ENCODE results near the gene KRAS. TPM values are rescaled to one million over a fixed set of nuclear protein-coding genes. Genes with fewer than 3 reads are reported as not detected.
A peak's percentile ranks its signal among the peaks of the same experiment; 100 is the strongest.

KRAS gene
- total and polyA plus RNA-seq, 5 donors from 2014 or later = 24.0 to 46.7 (median 33.4) TPM

- no peak overlapping the region for H3K4me3 ChIP-seq (ENCODE audit: low read depth, low read length)
- no peak overlapping the region for H3K27ac ChIP-seq (ENCODE audit: insufficient read depth, low read length, poor library complexity, severe bottlenecking)
- Mint-ChIP-seq H3K4me1 (peaks cover 21 to 51% (median 40%) of the 10 kb centered on the region in 4 donors), H3K4me3 (peak overlapping the region in 2 of 4 donors; percentile 54 to 69), H3K36me3 (peaks cover 18% of the 10 kb centered on the region), H3K27me3 (peaks cover 4% of the 10 kb centered on the region), H3K27ac (no peak overlapping the region), H3K9me3 (no peaks in the 10 kb centered on the region)
- H3K4me1 ChIP-seq (ENCODE audit: control insufficient read depth, insufficient read depth, low read length, poor library complexity, severe bottlenecking) = peaks cover 25% of the 10 kb centered on the region
- no peak for ATAC-seq (ENCODE audit: low read depth in 2 of 2)
- no peak for DNase-seq
- peaks cover 3% of the 10 kb centered on the region for H3K36me3 ChIP-seq (ENCODE audit: control insufficient read depth, insufficient read depth, low read length)
- H3K9me3 ChIP-seq (ENCODE audit: control insufficient read depth in 2 of 2, low read length in 2 of 2) = no peaks in the 10 kb centered on the region
- peaks cover 2% of the 10 kb centered on the region for H3K27me3 ChIP-seq (ENCODE audit: control insufficient read depth, insufficient read depth, low read length)
Observed at GRCh38 chr12:25248137-25248536, 2.6 kb downstream of the KRAS start.

- H3K27me3 ChIP-seq (ENCODE audit: control insufficient read depth, insufficient read depth, low read length) = no peaks in the 10 kb centered on the region
- DNase-seq (no peak), ATAC-seq (ENCODE audit: low read depth in 2 of 2) (no peak)
- no peak overlapping the region for H3K27ac ChIP-seq (ENCODE audit: insufficient read depth, low read length, poor library complexity, severe bottlenecking)
- H3K9me3 Mint-ChIP-seq = no peaks in the 10 kb centered on the region
- peaks cover 3% of the 10 kb centered on the region for H3K36me3 ChIP-seq (ENCODE audit: control insufficient read depth, insufficient read depth, low read length)
- H3K9me3 ChIP-seq (ENCODE audit: control insufficient read depth in 2 of 2, low read length in 2 of 2) = no peaks in the 10 kb centered on the region
- H3K4me1 ChIP-seq (ENCODE audit: control insufficient read depth, insufficient read depth, low read length, poor library complexity, severe bottlenecking) = peaks cover 21% of the 10 kb centered on the region
- H3K27me3 Mint-ChIP-seq = no peaks in the 10 kb centered on the region
- peak overlapping the region in 2 of 4 donors; percentile 71 to 74 for H3K4me3 Mint-ChIP-seq
- H3K27ac Mint-ChIP-seq = no peak overlapping the region
- H3K4me1 Mint-ChIP-seq = peaks cover 27 to 49% (median 38%) of the 10 kb centered on the region in 4 donors
- H3K36me3 Mint-ChIP-seq = peaks cover 22% of the 10 kb centered on the region
- no peak overlapping the region for H3K4me3 ChIP-seq (ENCODE audit: low read depth, low read length)
Observed at GRCh38 chr12:25245491-25245890, 5.2 kb downstream of the KRAS start.

GRCh38 chr12:25243680-25243990 lies 7.1 kb downstream of the KRAS start:
- peaks cover 31% of the 10 kb centered on the region for H3K36me3 Mint-ChIP-seq
- H3K9me3 Mint-ChIP-seq = no peaks in the 10 kb centered on the region
- H3K27me3 Mint-ChIP-seq = no peaks in the 10 kb centered on the region
- H3K27me3 ChIP-seq (ENCODE audit: control insufficient read depth, insufficient read depth, low read length) = no peaks in the 10 kb centered on the region
- H3K27ac ChIP-seq (ENCODE audit: insufficient read depth, low read length, poor library complexity, severe bottlenecking) = no peak overlapping the region
- peaks cover 22 to 39% (median 31%) of the 10 kb centered on the region in 4 donors for H3K4me1 Mint-ChIP-seq
- H3K36me3 ChIP-seq (ENCODE audit: control insufficient read depth, insufficient read depth, low read length) = peaks cover 7% of the 10 kb centered on the region
- no peak for DNase-seq
- peak overlapping the region in 1 of 3 donors; percentile 81 for H3K27ac Mint-ChIP-seq
- H3K9me3 ChIP-seq (ENCODE audit: control insufficient read depth in 2 of 2, low read length in 2 of 2) = no peaks in the 10 kb centered on the region
- H3K4me3 ChIP-seq (ENCODE audit: low read depth, low read length) = no peak overlapping the region
- H3K4me3 Mint-ChIP-seq = no peak overlapping the region
- H3K4me1 ChIP-seq (ENCODE audit: control insufficient read depth, insufficient read depth, low read length, poor library complexity, severe bottlenecking) = peaks cover 5% of the 10 kb centered on the region
- ATAC-seq (ENCODE audit: low read depth in 2 of 2) = no peak

DNA sequence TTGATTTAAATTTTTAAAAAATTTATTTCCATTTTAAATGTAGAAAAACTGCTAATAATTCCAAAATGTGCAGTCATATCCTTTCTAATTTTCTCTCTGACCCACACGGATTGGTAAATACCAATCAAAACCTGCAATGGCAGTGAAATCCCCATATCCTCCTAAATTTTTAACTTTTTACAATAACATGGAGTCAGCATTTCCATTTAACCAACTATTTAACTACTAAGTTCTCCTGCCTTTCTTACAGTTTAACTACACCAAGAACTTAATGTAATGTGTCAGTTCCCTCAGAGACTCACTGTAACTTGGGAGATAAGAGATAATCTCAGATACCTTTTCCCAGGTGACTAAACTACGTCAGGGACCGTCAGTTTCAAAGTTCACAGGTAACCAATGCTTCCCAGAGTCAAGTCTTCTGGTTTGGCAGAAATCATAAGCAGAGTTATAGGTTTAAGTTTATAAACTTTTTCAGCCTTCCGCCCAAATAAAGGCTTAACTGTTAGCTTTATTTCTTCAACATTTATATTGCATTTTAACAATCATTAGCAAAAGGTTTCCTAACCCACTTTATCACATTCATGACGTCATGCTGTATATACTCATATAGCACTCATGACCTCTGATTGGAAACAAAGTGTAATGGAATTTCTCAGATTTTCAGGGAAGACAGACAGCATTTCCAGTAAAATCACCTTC lies 7.6 kb downstream of the KRAS start:
- ATAC-seq (ENCODE audit: low read depth in 2 of 2) (no peak), DNase-seq (no peak)
- H3K4me3 Mint-ChIP-seq = no peak overlapping the region
- H3K27me3 Mint-ChIP-seq = no peaks in the 10 kb centered on the region
- H3K4me1 Mint-ChIP-seq = peaks cover 22 to 35% (median 28%) of the 10 kb centered on the region in 4 donors
- H3K9me3 ChIP-seq (ENCODE audit: control insufficient read depth in 2 of 2, low read length in 2 of 2) = no peaks in the 10 kb centered on the region
- no peak overlapping the region for H3K27ac ChIP-seq (ENCODE audit: insufficient read depth, low read length, poor library complexity, severe bottlenecking)
- H3K4me3 ChIP-seq (ENCODE audit: low read depth, low read length) = no peak overlapping the region
- no peaks in the 10 kb centered on the region for H3K27me3 ChIP-seq (ENCODE audit: control insufficient read depth, insufficient read depth, low read length)
- H3K36me3 ChIP-seq (ENCODE audit: control insufficient read depth, insufficient read depth, low read length) = peaks cover 7% of the 10 kb centered on the region
- H3K4me1 ChIP-seq (ENCODE audit: control insufficient read depth, insufficient read depth, low read length, poor library complexity, severe bottlenecking) = no peaks in the 10 kb centered on the region
- no peaks in the 10 kb centered on the region for H3K9me3 Mint-ChIP-seq
- peaks cover 34% of the 10 kb centered on the region for H3K36me3 Mint-ChIP-seq
- peak overlapping the region in 2 of 3 donors; percentile 17 to 20 for H3K27ac Mint-ChIP-seq

GRCh38 chr12:25241167-25242020 lies 9.3 kb downstream of the KRAS start:
- DNase-seq = peak in 2 of 3 donors; percentile 67 to 69
- Mint-ChIP-seq H3K4me3 (no peak overlapping the region), H3K27me3 (no peaks in the 10 kb centered on the region), H3K4me1 (peaks cover 16 to 37% (median 28%) of the 10 kb centered on the region in 4 donors), H3K27ac (no peak overlapping the region), H3K9me3 (no peaks in the 10 kb centered on the region), H3K36me3 (peaks cover 40% of the 10 kb centered on the region)
- Histone ChIP-seq H3K9me3 (ENCODE audit: control insufficient read depth in 2 of 2, low read length in 2 of 2) (no peaks in the 10 kb centered on the region), H3K36me3 (ENCODE audit: control insufficient read depth, insufficient read depth, low read length) (peaks cover 16% of the 10 kb centered on the region), H3K4me3 (ENCODE audit: low read depth, low read length) (no peak overlapping the region), H3K27me3 (ENCODE audit: control insufficient read depth, insufficient read depth, low read length) (no peaks in the 10 kb centered on the region), H3K4me1 (ENCODE audit: control insufficient read depth, insufficient read depth, low read length, poor library complexity, severe bottlenecking) (no peaks in the 10 kb centered on the region), H3K27ac (ENCODE audit: insufficient read depth, low read length, poor library complexity, severe bottlenecking) (peak overlapping the region; percentile 23)
- peak; percentile 70 for ATAC-seq (ENCODE audit: low read depth in 2 of 2)

GRCh38 chr12:25236626-25237025 lies 14.1 kb downstream of the KRAS start:
- Mint-ChIP-seq H3K4me3 (no peak overlapping the region), H3K27me3 (no peaks in the 10 kb centered on the region), H3K36me3 (peaks cover 46% of the 10 kb centered on the region), H3K27ac (no peak overlapping the region), H3K9me3 (peaks cover 0 to 1% (median 0%) of the 10 kb centered on the region in 7 donors), H3K4me1 (peaks cover 10 to 35% (median 20%) of the 10 kb centered on the region in 4 donors)
- Histone ChIP-seq H3K36me3 (ENCODE audit: control insufficient read depth, insufficient read depth, low read length) (peaks cover 29% of the 10 kb centered on the region), H3K9me3 (ENCODE audit: control insufficient read depth in 2 of 2, low read length in 2 of 2) (no peaks in the 10 kb centered on the region), H3K27me3 (ENCODE audit: control insufficient read depth, insufficient read depth, low read length) (no peaks in the 10 kb centered on the region), H3K4me1 (ENCODE audit: control insufficient read depth, insufficient read depth, low read length, poor library complexity, severe bottlenecking) (no peaks in the 10 kb centered on the region), H3K27ac (ENCODE audit: insufficient read depth, low read length, poor library complexity, severe bottlenecking) (no peak overlapping the region), H3K4me3 (ENCODE audit: low read depth, low read length) (no peak overlapping the region)
- ATAC-seq (ENCODE audit: low read depth in 2 of 2) (no peak), DNase-seq (no peak)

GRCh38 chr12:25236190-25236589 lies 14.5 kb downstream of the KRAS start:
- Mint-ChIP-seq H3K4me3 (no peak overlapping the region), H3K4me1 (peaks cover 5 to 32% (median 17%) of the 10 kb centered on the region in 4 donors)

More at GRCh38 chr12:25236190-25236589, 14.5 kb downstream of the KRAS start:
- no peaks in the 10 kb centered on the region for H3K9me3 ChIP-seq (ENCODE audit: control insufficient read depth in 2 of 2, low read length in 2 of 2)
- H3K9me3 Mint-ChIP-seq = peaks cover 0 to 1% (median 0%) of the 10 kb centered on the region in 7 donors
- H3K27ac Mint-ChIP-seq = no peak overlapping the region
- no peak for DNase-seq
- H3K4me1 ChIP-seq (ENCODE audit: control insufficient read depth, insufficient read depth, low read length, poor library complexity, severe bottlenecking) = no peaks in the 10 kb centered on the region
- no peaks in the 10 kb centered on the region for H3K27me3 Mint-ChIP-seq
- H3K4me3 ChIP-seq (ENCODE audit: low read depth, low read length) = no peak overlapping the region
- H3K36me3 ChIP-seq (ENCODE audit: control insufficient read depth, insufficient read depth, low read length) = peaks cover 29% of the 10 kb centered on the region
- H3K36me3 Mint-ChIP-seq = peaks cover 49% of the 10 kb centered on the region
- no peak for ATAC-seq (ENCODE audit: low read depth in 2 of 2)
- no peak overlapping the region for H3K27ac ChIP-seq (ENCODE audit: insufficient read depth, low read length, poor library complexity, severe bottlenecking)
- no peaks in the 10 kb centered on the region for H3K27me3 ChIP-seq (ENCODE audit: control insufficient read depth, insufficient read depth, low read length)
